Measurements from ENCODE around the gene AMFR. TPM values are rescaled to one million over a fixed set of nuclear protein-coding genes. Genes with fewer than 3 reads are reported as not detected.

The AMFR gene
- total RNA-seq, 4 donors from 2014 or later: 172 to 216 (median 194) TPM

DNA sequence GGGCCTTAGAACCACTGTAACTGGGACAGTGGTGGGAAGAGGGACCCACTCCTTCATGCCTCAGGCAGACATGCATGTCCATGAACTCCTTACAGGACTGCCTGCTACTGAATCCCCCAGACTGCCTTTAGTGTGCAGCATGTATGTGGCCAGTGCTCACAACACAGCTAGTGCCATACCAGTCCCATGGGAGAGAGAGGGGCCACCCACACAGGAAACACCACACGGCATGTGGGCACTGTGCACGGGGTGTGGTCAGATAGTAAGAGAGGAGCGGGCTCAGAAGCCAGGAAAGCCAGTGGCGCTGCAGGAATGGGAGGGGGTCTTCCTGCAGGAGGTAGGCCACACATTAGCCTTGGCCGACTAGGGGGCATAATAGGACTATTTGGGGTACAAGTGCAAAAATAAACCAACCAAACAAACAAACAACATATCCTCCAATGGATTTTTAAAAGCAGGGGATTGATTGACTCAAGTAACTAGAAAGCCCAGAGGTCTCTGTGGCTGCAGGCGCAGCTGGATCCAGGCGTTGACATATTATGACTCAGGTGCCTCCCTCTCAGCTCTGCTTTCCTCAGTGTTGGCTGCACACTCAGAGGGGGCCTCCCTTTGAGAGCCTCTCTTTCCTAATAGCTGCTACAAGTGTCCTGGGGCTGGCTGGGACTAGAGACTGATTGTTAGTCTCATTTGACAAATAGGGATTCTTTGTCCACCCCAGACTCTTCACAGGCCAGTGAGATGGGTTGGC is 104.4 kb downstream of the AMFR start:
- peaks cover 0 to 12% (median 4%) of the 10 kb centered on the region in 3 donors for H3K4me1 ChIP-seq
- 71 to 84% methylated on average over 4 to 6 of the region's 7 CpGs for WGBS, 2 donors (ENCODE audit: low coverage in 1 of 2)
- no peak for ATAC-seq
- H3K4me3 ChIP-seq: no peak overlapping the region
- no peaks in the 10 kb centered on the region for H3K36me3 ChIP-seq
- no peak for TF ChIP-seq POLR2A (IDR thresholded peaks at IDR 0.05)
- no peaks in the 10 kb centered on the region for H3K27me3 ChIP-seq
- no peaks in the 10 kb centered on the region for H3K9me3 ChIP-seq
- no peak overlapping the region for H3K27ac ChIP-seq

DNA sequence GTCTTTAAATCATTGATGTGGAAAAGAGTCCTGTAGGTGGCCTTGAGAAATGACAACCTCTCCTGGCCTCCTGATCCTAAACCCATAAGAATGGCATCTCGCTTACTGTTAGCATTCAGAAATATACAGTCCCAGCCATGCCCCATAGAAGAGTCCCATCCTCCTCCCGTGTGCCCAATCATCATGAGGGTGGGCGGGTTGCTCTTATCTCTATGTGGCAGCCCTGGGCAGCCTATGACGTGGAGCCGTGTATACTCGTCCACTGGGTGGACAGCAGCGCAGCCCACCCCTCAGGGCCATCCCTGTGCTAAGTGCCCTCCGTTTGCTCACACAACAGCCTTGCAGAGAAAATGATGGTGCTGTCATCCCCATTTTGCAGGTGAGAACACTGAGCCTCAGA is 105.3 kb downstream of the AMFR start:
- TF ChIP-seq, protein P1, sequence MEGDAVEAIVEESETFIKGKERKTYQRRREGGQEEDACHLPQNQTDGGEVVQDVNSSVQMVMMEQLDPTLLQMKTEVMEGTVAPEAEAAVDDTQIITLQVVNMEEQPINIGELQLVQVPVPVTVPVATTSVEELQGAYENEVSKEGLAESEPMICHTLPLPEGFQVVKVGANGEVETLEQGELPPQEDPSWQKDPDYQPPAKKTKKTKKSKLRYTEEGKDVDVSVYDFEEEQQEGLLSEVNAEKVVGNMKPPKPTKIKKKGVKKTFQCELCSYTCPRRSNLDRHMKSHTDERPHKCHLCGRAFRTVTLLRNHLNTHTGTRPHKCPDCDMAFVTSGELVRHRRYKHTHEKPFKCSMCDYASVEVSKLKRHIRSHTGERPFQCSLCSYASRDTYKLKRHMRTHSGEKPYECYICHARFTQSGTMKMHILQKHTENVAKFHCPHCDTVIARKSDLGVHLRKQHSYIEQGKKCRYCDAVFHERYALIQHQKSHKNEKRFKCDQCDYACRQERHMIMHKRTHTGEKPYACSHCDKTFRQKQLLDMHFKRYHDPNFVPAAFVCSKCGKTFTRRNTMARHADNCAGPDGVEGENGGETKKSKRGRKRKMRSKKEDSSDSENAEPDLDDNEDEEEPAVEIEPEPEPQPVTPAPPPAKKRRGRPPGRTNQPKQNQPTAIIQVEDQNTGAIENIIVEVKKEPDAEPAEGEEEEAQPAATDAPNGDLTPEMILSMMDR (IDR thresholded peaks at IDR 0.05): no peak
- no peak for TF ChIP-seq POLR2A (IDR thresholded peaks at IDR 0.05)
- TF ChIP-seq EP300 (IDR thresholded peaks at IDR 0.05): no peak
- TF ChIP-seq POLR2AphosphoS5 (IDR thresholded peaks at IDR 0.05): no peak
- no peak for ATAC-seq

DNA sequence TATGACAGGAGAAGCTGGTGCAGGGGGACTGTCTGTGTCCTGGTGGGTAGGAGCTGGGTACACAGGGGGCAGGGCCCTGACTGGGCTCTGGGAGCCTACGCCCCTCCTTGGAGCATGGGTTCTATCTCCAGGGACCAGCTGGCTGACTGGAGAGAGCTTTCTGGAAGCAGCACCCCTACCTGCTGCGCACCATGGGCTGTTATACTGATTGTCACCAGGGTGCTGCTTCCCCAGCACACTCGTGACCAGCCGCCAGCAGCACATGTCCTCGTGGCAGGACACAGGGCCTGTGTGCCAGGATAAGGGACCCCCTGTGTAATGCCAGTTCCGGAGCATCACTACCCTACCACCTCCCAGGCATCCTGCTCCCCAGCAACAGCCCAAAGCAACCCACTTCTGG is 106.0 kb downstream of the AMFR start:
- no peak overlapping the region for H3K4me3 ChIP-seq
- no peaks in the 10 kb centered on the region for H3K36me3 ChIP-seq
- H3K9me3 ChIP-seq: no peaks in the 10 kb centered on the region
- no peak overlapping the region for H3K27ac ChIP-seq
- WGBS, 2 donors (ENCODE audit: low coverage in 1 of 2): 82% methylated on average over 2 of the region's 6 CpGs; no CpG with 5 or more reads in 1 of the 2 donors
- no peak for ATAC-seq
- H3K4me1 ChIP-seq: peaks cover 0 to 12% (median 4%) of the 10 kb centered on the region in 3 donors
- no peak for TF ChIP-seq POLR2A (IDR thresholded peaks at IDR 0.05)
- no peak for TF ChIP-seq POLR2AphosphoS5 (IDR thresholded peaks at IDR 0.05)
- TF ChIP-seq, protein P1 (IDR thresholded peaks at IDR 0.05): no peak
- TF ChIP-seq EP300 (IDR thresholded peaks at IDR 0.05): no peak
- H3K27me3 ChIP-seq: no peaks in the 10 kb centered on the region

More for the DNA sequence above, 105.3 kb downstream of the AMFR start:
- Histone ChIP-seq H3K27me3 (no peaks in the 10 kb centered on the region), H3K9me3 (no peaks in the 10 kb centered on the region), H3K4me1 (peaks cover 0 to 12% (median 4%) of the 10 kb centered on the region in 3 donors), H3K27ac (no peak overlapping the region), H3K36me3 (no peaks in the 10 kb centered on the region), H3K4me3 (no peak overlapping the region)
- 88 to 100% methylated on average over 1 of the region's 8 CpGs for WGBS, 2 donors (ENCODE audit: low coverage in 1 of 2)

DNA sequence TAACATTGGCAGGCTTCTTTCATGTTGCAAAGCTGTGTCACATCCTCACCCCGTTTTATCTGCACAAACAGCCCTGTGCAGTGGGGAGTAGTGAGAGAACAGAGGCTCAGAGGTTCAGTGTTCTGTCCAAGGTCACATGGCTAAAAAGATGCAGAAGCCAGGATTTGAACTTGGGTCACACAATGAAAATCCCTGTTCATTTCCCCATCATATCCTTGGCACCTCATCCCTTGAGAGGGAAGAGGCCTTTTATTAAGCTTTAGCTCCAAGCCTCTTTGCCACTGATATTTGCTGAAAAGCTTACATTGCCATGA is 106.6 kb downstream of the AMFR start:
- TF ChIP-seq, protein P1 (IDR thresholded peaks at IDR 0.05): no peak
- no peak for TF ChIP-seq EP300 (IDR thresholded peaks at IDR 0.05)
- TF ChIP-seq POLR2AphosphoS5 (IDR thresholded peaks at IDR 0.05): no peak
- no peak for TF ChIP-seq POLR2A (IDR thresholded peaks at IDR 0.05)
- no peak overlapping the region for H3K4me3 ChIP-seq
- no peak overlapping the region for H3K27ac ChIP-seq
- H3K36me3 ChIP-seq: no peaks in the 10 kb centered on the region
- H3K9me3 ChIP-seq: no peaks in the 10 kb centered on the region
- no peaks in the 10 kb centered on the region for H3K27me3 ChIP-seq
- WGBS, 2 donors (ENCODE audit: low coverage in 1 of 2): 71 to 83% methylated on average over 1 of the region's 1 CpG
- ATAC-seq: no peak
- H3K4me1 ChIP-seq: peaks cover 0 to 12% (median 4%) of the 10 kb centered on the region in 3 donors

DNA sequence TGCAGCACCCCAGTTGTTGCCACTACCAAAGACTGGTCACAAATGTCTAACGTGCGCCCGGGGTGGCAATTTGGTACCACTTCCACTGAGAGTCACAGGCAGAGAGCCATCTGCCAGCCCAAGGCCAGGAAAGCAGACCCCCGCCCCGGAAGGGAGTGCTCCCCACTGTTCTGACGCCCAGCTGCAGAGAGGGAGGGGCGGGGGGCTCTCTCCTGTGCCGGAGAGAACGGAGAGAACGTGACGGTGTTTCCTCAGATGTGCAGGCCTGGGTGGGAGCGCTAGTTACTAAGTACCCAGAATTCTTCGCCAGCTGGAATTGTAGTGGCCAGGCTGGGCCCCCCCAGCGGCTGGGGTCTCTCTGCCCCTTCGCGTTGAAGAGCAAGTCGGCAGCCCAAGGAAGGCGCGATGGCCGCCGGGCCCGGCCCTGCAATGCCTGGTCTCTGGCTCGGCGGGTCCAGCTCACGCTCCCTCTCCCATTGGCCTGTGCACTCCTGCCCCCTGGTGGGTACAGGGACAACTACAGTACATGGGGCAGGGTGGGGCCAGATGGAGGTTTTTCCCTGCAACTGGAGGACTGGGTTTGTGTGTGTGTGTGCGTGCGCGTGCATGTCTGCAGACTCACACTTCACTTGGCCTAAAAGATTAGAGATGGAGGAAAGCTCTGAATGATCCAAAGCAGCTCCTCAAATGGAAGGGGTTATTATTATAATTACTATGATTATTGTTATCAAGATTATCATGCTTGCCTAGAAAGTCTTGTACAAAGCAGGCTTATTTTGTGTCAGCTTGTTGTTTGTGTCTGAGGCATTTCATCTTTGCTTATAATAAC is 107.1 kb downstream of the AMFR start:
- TF ChIP-seq, protein P1 (IDR thresholded peaks at IDR 0.05): peak in 3 of 4 experiments; percentile 97 to 98 (median 98)
- TF ChIP-seq POLR2A (IDR thresholded peaks at IDR 0.05) (no peak), POLR2AphosphoS5 (IDR thresholded peaks at IDR 0.05) (peak; percentile 50)
- no CpG with 5 or more reads among the region's 28 CpGs for WGBS, 2 donors (ENCODE audit: low coverage in 1 of 2)
- H3K9me3 ChIP-seq: no peaks in the 10 kb centered on the region
- H3K36me3 ChIP-seq: no peaks in the 10 kb centered on the region
- H3K27me3 ChIP-seq: no peaks in the 10 kb centered on the region
- peak overlapping the region in 1 of 2 donors; percentile 37 for H3K4me3 ChIP-seq
- peaks cover 0 to 12% (median 4%) of the 10 kb centered on the region in 3 donors for H3K4me1 ChIP-seq
- peak; percentile 93 for ATAC-seq
- no peak overlapping the region for H3K27ac ChIP-seq
